Panc1 (cell line): ENCODE results near the gene COL26A1. TPM values are rescaled to one million over a fixed set of nuclear protein-coding genes. Genes with fewer than 3 reads are reported as not detected.

ENCODE experiments used
- ATAC-seq: fragments of 200-7000 bp; cut with Tn5 transposase; 2 replicates; pipeline ENCODE4 v1.9.1; 2020; ENCODE audit warnings: mild to moderate bottlenecking, moderate library complexity
- BruUV-seq: library from RNA; stranded (reverse); fragments of 400-500 nt; replicated peaks from 2 replicates; lab custom pipeline; 2021; lab: Mats Ljungman, UMichigan
- CTCF ChIA-PET: fragments of 300-600 bp; sonication (Branson Sonifier 250); formaldehyde crosslinking; loops from one replicate; lab custom pipeline; 2022; ENCODE audit warnings: antibody characterized with exemption; lab: Charles Lee
- POLR2A ChIA-PET: fragments of 300-600 bp; sonication (Branson Sonifier 250); formaldehyde crosslinking; loops from one replicate; lab custom pipeline; 2022; ENCODE audit warnings: antibody characterized with exemption; lab: Charles Lee
- DNase-seq: peaks from one replicate; pipeline ENCODE4 v3.0.0-alpha.2; 2010; ENCODE audit warnings: low read depth, low spot score
- H3K27ac ChIP-seq: 2 replicates; pipeline ENCODE4 v1.5.1; 2011; ENCODE audit warnings: mild to moderate bottlenecking, low read length, inconsistent platforms
- H3K27me3 ChIP-seq: fragments of 200-500 bp; sonication (Bioruptor generic); 2 replicates; pipeline ENCODE4 v1.6.0; 2014; ENCODE audit warnings: low read length, inconsistent platforms; ENCODE audit not compliant: control insufficient read depth, insufficient read depth
- H3K36me3 ChIP-seq: fragments of 200-500 bp; sonication (Bioruptor generic); 2 replicates; pipeline ENCODE4 v1.5.1; 2014; ENCODE audit warnings: inconsistent platforms, mild to moderate bottlenecking, low read length, moderate library complexity; ENCODE audit not compliant: control insufficient read depth, insufficient read depth
- H3K4me1 ChIP-seq: 2 replicates; pipeline ENCODE4 v1.5.1; 2011; ENCODE audit warnings: inconsistent platforms, mild to moderate bottlenecking, low read length, moderate library complexity; ENCODE audit not compliant: control insufficient read depth, insufficient read depth
- H3K4me3 ChIP-seq, 2 experiments: 2 replicates each; pipeline ENCODE4 v1.5.1; 2011 to 2012; ENCODE audit warnings: low read depth in 2 of 2, low read length in 2 of 2, mild to moderate bottlenecking in 2 of 2, inconsistent platforms in 1 of 2, moderate library complexity in 1 of 2
- H3K9me3 ChIP-seq: fragments of 200-500 bp; sonication (Bioruptor generic); 2 replicates; pipeline ENCODE4 v1.5.1; 2014; ENCODE audit warnings: low read depth, mild to moderate bottlenecking, inconsistent platforms, low read length, moderate library complexity; ENCODE audit not compliant: control insufficient read depth, insufficient read depth
- POLR2AphosphoS5 ChIP-seq: IDR thresholded peaks from 2 replicates; pipeline ENCODE4 v1.6.1; 2012; ENCODE audit warnings: mild to moderate bottlenecking, low read depth, low read length, moderate library complexity
- SIN3A ChIP-seq: IDR thresholded peaks from 2 replicates; pipeline ENCODE4 v1.6.1; 2012; ENCODE audit warnings: low read depth, mild to moderate bottlenecking, low read length, moderate library complexity, borderline replicate concordance; ENCODE audit not compliant: insufficient read depth
- TCF7L2 ChIP-seq: IDR thresholded peaks from 2 replicates; pipeline ENCODE4 v1.6.1; 2011; ENCODE audit warnings: mild to moderate bottlenecking, low read depth, low read length, inconsistent platforms
- in situ Hi-C: cut with HindIII; loops from 2 replicates; pipeline ENCODE4 v1.10.0; 2016; ENCODE audit warnings: low sequenced_read_pairs, low pct_unique_long_range_greater_than_20kb
- intact Hi-C: fragments of 100-400 bp; cut with micrococcal nuclease; formaldehyde crosslinking; loops from one replicate; pipeline ENCODE4 v1.10.0; 2022; ENCODE audit not compliant: unreplicated experiment
- total RNA-seq: library from RNA; stranded (reverse); gene quantifications from one replicate; pipeline ENCODE4 v1.2.1, GENCODE V29; 2021; ENCODE audit not compliant: unreplicated experiment
- TF ChIP-seq, protein P1 (sequence below): fragments of 450-650 bp; IDR thresholded peaks from 2 replicates; pipeline ENCODE4 v1.5.1; 2017; ENCODE audit warnings: mild to moderate bottlenecking
- TF ChIP-seq, protein P2 (sequence below), 2 experiments: IDR thresholded peaks; 2 replicates each; pipeline ENCODE4 v1.6.1; 2011 to 2012; ENCODE audit warnings: low read depth in 2 of 2, control low read depth in 1 of 2, low read length in 1 of 2, mild to moderate bottlenecking in 1 of 2, moderate library complexity in 1 of 2; ENCODE audit not compliant: insufficient read depth in 1 of 2

The COL26A1 gene
- total RNA-seq, 1 experiment from 2014 or later = 25.8 TPM

DNA sequence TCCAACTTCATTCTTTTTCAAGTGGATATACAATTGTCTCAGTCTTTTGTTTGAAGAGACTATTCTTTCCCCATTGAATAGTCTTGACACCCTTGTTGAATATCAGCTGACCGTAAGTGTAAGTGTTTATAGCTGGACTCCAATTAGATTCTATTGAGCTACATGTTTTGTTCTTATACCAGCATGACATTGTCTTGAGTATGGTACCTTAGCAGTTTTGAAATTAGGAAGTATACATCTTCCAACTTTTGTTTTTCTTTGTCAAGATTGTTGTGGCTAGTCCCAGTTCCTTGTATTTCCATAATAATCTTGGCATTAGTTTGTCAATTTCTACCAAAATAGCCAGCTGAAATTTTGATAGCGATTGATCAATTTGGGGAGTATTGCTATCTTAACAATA, 209.5 kb downstream of the COL26A1 start:
- ChIA-PET POLR2A (interaction anchor here (0.5 kb wide), 1 partner anchor 697 kb away, joined by 8 read pairs; the partner anchor contains the start of gene SRRT), CTCF (no interaction called here)
- Histone ChIP-seq H3K4me1 (no peaks in the 10 kb centered on the region), H3K36me3 (no peaks in the 10 kb centered on the region), H3K27ac (no peak overlapping the region), H3K27me3 (0 out of 2 replicates have a peak, but pooled peaks cover 3% of the 10 kb centered on the region), H3K9me3 (no peaks in the 10 kb centered on the region; the same call in 1 of the 2 replicates), H3K4me3 (no peak overlapping the region)
- no TSS peak for BruUV-seq
- DNase-seq (no peak), ATAC-seq (no peak)
- in situ Hi-C loops (no loop called here), intact Hi-C loops (no loop called here)
- TF ChIP-seq POLR2AphosphoS5 = no peak
- no peak for TF ChIP-seq SIN3A
- TF ChIP-seq, protein P1, sequence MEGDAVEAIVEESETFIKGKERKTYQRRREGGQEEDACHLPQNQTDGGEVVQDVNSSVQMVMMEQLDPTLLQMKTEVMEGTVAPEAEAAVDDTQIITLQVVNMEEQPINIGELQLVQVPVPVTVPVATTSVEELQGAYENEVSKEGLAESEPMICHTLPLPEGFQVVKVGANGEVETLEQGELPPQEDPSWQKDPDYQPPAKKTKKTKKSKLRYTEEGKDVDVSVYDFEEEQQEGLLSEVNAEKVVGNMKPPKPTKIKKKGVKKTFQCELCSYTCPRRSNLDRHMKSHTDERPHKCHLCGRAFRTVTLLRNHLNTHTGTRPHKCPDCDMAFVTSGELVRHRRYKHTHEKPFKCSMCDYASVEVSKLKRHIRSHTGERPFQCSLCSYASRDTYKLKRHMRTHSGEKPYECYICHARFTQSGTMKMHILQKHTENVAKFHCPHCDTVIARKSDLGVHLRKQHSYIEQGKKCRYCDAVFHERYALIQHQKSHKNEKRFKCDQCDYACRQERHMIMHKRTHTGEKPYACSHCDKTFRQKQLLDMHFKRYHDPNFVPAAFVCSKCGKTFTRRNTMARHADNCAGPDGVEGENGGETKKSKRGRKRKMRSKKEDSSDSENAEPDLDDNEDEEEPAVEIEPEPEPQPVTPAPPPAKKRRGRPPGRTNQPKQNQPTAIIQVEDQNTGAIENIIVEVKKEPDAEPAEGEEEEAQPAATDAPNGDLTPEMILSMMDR = no peak
- TF ChIP-seq, protein P2, sequence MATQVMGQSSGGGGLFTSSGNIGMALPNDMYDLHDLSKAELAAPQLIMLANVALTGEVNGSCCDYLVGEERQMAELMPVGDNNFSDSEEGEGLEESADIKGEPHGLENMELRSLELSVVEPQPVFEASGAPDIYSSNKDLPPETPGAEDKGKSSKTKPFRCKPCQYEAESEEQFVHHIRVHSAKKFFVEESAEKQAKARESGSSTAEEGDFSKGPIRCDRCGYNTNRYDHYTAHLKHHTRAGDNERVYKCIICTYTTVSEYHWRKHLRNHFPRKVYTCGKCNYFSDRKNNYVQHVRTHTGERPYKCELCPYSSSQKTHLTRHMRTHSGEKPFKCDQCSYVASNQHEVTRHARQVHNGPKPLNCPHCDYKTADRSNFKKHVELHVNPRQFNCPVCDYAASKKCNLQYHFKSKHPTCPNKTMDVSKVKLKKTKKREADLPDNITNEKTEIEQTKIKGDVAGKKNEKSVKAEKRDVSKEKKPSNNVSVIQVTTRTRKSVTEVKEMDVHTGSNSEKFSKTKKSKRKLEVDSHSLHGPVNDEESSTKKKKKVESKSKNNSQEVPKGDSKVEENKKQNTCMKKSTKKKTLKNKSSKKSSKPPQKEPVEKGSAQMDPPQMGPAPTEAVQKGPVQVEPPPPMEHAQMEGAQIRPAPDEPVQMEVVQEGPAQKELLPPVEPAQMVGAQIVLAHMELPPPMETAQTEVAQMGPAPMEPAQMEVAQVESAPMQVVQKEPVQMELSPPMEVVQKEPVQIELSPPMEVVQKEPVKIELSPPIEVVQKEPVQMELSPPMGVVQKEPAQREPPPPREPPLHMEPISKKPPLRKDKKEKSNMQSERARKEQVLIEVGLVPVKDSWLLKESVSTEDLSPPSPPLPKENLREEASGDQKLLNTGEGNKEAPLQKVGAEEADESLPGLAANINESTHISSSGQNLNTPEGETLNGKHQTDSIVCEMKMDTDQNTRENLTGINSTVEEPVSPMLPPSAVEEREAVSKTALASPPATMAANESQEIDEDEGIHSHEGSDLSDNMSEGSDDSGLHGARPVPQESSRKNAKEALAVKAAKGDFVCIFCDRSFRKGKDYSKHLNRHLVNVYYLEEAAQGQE (IDR thresholded peaks at IDR 0.05; ENCODE audit: insufficient read depth in 1 of 2, low read depth in 2 of 2, low read length in 1 of 2) = no peak
- TF ChIP-seq TCF7L2 = no peak

DNA sequence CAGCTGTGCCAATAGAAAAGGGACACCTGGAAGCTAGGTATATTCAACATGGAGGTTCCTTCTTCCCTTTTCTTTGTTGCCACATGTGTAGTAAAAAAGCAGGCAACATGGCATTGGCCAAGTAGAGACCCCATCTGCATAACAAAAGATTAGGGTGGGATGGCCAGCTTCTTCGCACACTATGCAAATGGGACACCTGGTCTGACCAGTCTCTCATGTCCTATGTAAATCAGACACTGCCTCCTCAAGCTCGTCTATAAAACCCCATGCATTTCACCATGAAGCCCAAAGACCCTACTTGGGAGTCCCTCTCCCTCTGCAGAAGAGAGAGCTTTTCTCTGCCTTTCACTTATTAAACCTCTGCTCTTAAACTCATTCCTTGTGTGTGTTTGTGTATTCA, 212.5 kb downstream of the COL26A1 start:
- no peaks in the 10 kb centered on the region for H3K36me3 ChIP-seq
- no peak overlapping the region for H3K4me3 ChIP-seq
- BruUV-seq = no TSS peak
- CTCF ChIA-PET = interaction anchor here (0.6 kb wide), 1 partner anchor 20 kb away, joined by 7 read pairs; no protein-coding TSS in a partner anchor
- in situ Hi-C loops = no loop called here
- no peak for DNase-seq
- no peaks in the 10 kb centered on the region for H3K27me3 ChIP-seq
- no peaks in the 10 kb centered on the region; the same call in 1 of the 2 replicates for H3K9me3 ChIP-seq
- intact Hi-C loops = no loop called here
- no peak overlapping the region for H3K27ac ChIP-seq
- no peak for ATAC-seq
- no peaks in the 10 kb centered on the region for H3K4me1 ChIP-seq
- TF ChIP-seq, protein P2 (IDR thresholded peaks at IDR 0.05; ENCODE audit: insufficient read depth in 1 of 2, low read depth in 2 of 2, low read length in 1 of 2) = no peak
- TF ChIP-seq POLR2AphosphoS5 (no peak), TCF7L2 (no peak), SIN3A (no peak)
- TF ChIP-seq, protein P1 = no peak
- POLR2A ChIA-PET = no interaction called here
